Cerebellar nuclear complex (tissue), 1 donor: ENCODE data around the gene KLRC2.
"Not testable (repeated sequence)": the region's sequence is repeated elsewhere in the genome, so short reads cannot be mapped to it uniquely, and the experiment has no call there.

ENCODE experiments used
- DNase-seq, 2 experiments: peaks; one replicate each; lab custom pipeline; 2025; lab: John Stamatoyannopoulos, UW

KLRC2 gene

GRCh38 chr12:10405294-10405693 lies 30.5 kb downstream of the KLRC2 start:
- no peak for DNase-seq

GRCh38 chr12:10404798-10405197 lies 31.0 kb downstream of the KLRC2 start:
- DNase-seq: no peak

DNA sequence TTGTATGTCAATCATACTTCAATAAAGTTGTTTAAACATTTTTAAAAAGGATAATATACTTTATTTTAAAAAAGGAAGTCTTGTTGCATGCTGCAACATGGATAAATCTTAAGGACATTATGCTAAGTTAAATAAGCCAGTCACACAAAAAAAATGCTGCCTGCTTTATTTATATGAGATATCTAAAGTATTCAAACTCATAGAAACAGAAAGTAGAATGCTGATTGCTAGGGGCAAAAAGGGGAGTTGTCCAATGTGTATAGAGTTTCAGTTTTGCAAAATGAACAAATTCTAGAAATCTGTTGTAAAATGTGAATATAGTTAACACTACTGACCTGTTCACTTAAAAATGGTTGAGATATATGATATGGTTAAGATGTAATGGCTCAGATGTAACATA lies 35.0 kb downstream of the KLRC2 start:
- no peak for DNase-seq

DNA sequence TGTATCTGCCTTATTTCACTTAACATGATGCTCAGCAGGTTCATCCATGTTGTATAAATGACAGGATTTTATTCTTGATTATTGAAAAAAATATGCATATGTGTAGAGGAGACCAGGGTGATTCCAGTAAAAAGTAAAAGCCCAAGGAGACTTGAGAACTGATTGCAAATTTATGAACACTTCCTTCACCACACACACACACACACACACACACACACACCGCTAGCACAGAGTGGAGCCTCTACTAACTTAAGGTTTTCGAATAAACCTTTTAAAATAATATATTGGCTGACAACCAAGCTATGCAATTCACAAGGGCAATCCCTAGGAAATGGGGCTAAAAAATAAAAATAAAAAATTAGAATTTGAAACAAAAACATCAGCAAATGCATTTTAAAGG lies 37.6 kb downstream of the KLRC2 start:
- DNase-seq: no peak

GRCh38 chr12:10397296-10397695 lies 38.5 kb downstream of the KLRC2 start:
- no peak for DNase-seq

- DNase-seq: not testable (repeated sequence)
Observed at GRCh38 chr12:10396176-10396575, 39.6 kb downstream of the KLRC2 start.

- DNase-seq: no peak
Observed at GRCh38 chr12:10395390-10395998, 40.3 kb downstream of the KLRC2 start.

GRCh38 chr12:10394531-10395152 lies 41.2 kb downstream of the KLRC2 start:
- not testable (repeated sequence) for DNase-seq

DNA sequence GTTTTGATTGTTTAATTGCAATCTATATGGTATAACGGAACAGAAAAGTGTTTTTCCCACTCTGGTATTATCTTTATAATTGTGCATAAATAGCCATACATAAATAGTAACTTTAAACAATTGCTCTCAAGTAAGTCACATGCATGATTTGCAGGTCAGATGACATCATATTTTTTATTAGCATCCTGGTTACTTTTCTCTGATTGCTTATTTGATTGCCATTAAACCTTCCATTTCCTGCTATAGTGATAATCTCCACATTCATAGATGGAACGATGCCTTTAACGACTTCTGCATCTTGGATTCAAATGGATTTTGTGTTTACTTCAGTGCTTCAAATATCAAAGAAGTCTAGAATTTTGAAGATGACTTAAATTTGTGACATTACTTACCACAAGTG lies 42.5 kb downstream of the KLRC2 start:
- DNase-seq: no peak

DNA sequence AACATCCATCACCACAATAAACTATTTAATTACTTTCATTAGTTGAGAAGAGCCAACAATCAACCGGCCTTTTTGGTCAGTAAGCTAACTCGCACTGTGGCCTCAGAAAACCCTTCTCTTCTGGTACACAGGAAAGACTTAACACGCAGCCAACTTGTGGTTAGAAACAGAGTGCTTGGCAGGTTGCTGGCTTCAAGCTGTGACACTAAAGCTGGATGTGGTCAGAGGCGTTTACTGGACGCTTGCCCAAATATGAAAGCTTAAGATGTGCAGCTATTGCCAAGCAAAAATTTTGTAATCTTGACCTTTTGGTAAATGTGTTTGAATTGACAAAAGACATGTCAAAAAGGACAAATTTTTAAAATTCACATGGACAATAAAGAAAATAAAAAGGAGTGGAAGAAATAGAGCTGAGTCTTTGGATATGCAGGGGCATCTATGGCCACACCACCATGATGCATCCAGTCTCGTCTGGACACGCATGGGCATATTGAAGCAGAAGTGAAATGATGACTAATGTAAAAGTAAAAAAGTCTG lies 43.3 kb downstream of the KLRC2 start:
- DNase-seq: no peak

- not testable (repeated sequence) for DNase-seq
Observed at GRCh38 chr12:10390991-10391390, 44.8 kb downstream of the KLRC2 start.

DNA sequence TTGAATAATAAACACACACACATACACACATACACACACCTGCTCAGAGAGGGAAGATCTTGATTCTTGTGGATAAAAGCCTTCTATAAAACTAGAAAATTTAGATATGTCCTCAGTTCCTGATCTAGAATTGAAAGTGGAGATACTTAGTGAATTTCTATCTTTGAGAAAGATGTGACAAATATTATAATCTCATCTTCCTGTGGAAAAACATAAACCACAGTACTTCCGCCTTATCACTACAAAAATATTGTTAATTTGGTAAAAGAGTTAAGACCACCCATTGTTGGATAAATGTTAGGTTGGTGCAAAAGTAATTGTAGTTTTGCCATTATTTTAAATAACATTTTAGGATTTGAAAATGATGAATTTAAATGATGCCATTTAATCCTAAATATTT lies 45.9 kb downstream of the KLRC2 start, which contains the start of gene KLRK1:
KLRK1 (minus strand) TSS at position 138 of the 400 bp plus-strand sequence. CDS start 1,231 bp downstream, outside the sequence.
- no peak for DNase-seq

DNA sequence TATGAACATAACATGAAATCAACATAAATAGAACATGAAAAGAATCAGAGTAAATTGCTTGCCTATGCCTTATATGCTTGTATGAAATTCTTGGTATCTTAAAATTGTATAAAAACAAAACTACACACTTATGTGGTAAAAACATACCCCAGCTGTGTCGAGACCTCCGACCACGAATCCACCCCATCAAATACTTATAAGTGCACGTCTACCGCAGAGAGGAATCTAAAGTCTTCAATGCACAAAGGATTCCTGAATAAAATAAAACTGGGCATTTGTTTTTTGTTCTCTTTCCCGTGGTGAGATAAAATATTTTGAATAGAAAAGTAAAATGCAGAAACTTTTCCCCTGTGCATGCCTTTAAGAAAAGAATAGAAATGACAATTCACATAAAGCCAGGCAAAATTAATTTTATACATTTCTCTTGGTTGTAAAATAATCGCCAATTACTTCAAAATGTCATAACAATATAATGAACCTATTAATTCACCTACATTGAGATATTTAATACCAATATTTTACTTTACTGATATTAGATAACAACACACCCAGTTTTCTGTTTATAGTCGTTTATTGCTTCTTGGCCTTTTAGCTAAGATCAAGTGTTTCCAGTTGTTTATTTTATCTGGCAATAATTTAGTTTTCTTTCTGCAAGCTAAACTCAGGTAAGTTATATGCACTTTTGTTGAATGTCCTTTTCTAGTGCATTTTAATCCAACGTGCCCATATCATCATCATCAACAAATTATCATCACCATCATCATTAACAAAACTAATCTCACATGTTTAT lies 47.0 kb downstream of the KLRC2 start:
- DNase-seq: no peak

DNA sequence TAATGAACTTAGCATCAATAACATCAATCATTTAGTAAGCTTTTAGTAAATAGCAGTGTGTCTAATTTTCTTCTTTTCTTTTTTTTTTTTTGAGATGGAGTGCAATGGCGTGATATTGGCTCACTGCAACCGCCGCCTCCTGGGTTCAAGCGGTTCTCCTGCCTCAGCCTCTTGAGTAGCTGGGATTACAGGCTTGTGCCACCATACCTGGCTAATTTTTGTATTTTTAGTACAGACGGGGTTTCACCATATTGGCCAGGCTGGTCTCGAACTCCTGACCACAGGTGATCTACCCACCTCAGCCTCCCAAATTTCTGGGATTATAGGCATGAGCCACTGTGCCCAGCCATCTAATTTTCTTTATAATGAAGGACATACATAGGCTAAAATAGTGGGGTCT lies 48.3 kb downstream of the KLRC2 start:
- DNase-seq: not testable (repeated sequence)

DNA sequence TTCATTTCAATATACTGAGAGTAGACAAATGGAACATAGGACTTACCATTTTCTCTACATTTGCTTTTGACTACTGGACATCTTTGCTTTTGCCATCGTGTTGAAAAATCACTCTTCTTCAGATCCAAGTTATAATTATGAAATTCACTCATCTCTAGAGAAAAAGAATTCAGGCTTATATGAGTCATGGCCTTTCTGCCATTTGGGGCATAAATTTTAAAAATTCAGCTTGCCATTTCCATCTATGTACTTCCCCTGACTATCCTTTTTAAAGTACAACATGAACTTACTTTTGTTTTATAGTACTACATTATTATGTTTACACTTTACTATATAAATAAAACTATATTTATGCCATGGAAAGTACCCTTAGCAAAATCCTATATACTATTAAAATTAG lies 49.0 kb downstream of the KLRC2 start:
- no peak for DNase-seq

GRCh38 chr12:10385166-10385613 lies 50.6 kb downstream of the KLRC2 start:
- DNase-seq: no peak

GRCh38 chr12:10384191-10384590 lies 51.6 kb downstream of the KLRC2 start:
- DNase-seq: no peak

DNA sequence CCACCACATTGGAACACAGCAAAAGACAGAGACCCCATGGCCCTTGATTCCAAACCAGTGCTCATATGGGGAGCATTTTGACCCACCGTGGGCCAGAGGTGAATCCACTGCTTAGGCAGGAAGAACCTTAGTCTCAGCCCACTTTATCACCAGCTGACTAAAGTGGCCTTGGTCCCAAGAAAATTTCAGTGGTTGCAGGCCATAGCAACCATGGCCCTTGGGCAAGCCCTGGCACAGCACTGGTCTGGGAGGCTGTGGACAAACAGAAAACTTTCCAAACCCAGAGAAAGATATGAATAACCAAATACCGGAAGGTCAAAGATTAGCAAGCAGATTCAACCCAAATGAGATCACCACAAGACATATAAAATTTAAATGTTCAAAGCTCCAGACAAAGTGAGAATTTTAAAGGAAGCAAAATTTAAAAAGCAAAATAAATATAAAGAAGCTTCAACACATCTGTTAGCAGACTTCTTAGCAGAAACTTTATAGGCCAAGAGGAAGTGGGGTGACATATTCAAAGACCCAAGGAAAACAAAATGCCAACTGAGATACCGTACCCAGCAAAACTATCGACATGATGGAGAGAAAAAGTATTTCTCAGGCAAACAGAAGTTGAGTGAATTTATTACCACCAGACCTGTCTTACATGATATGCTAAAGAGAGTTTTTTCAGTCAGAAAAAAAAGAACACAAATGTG lies 53.7 kb downstream of the KLRC2 start:
- DNase-seq: no peak
